Kidney (tissue), 14 donors: ENCODE results near the gene LRRC32. TPM values are rescaled to one million over a fixed set of nuclear protein-coding genes. Genes with fewer than 3 reads are reported as not detected.
"Not testable (repeated sequence)": the region's sequence is repeated elsewhere in the genome, so short reads cannot be mapped to it uniquely, and the experiment has no call there.

Experiments
- DNase-seq, 5 donors: peaks; one replicate each; pipeline ENCODE4 v3.0.0-alpha.2; 2013 to 2020
- FAIRE-seq: peaks from 2 replicates; lab custom pipeline; 2012; peaks lifted over from hg19 to GRCh38; lab: Jason Lieb, UNC
- H3K27ac ChIP-seq, 2 donors: one replicate each; pipeline ENCODE4 v1.7.0; 2013; ENCODE audit warnings: low read depth in 2 of 2, low read length in 2 of 2, inconsistent platforms in 1 of 2
- H3K27me3 ChIP-seq: one replicate; pipeline ENCODE4 v1.7.1; 2013; ENCODE audit warnings: low read length, inconsistent platforms; ENCODE audit not compliant: control insufficient read depth, insufficient read depth
- H3K36me3 ChIP-seq, 3 donors: one replicate each; pipeline versions ENCODE4 v1.7.0 to v1.7.1; 2013; ENCODE audit warnings: low read length in 3 of 3, control low read depth in 1 of 3, inconsistent platforms in 1 of 3; ENCODE audit not compliant: insufficient read depth in 3 of 3, control insufficient read depth in 2 of 3
- H3K4me1 ChIP-seq, 3 donors: one replicate each; pipeline versions ENCODE4 v1.7.0 to v1.7.1; 2013; ENCODE audit warnings: low read length in 3 of 3, inconsistent platforms in 1 of 3, low read depth in 1 of 3; ENCODE audit not compliant: control insufficient read depth in 2 of 3, insufficient read depth in 2 of 3
- H3K4me3 ChIP-seq, 3 donors: one replicate each; pipeline versions ENCODE4 v1.7.0 to v1.8.1; 2013; ENCODE audit warnings: low read length in 3 of 3, control low read depth in 1 of 3, inconsistent platforms in 1 of 3
- H3K9ac ChIP-seq, 3 donors: one replicate each; pipeline versions ENCODE4 v1.7.0 to v1.7.1; 2013; ENCODE audit warnings: low read length in 3 of 3, control low read depth in 1 of 3, inconsistent platforms in 1 of 3
- H3K9me3 ChIP-seq, 3 donors: one replicate each; pipeline versions ENCODE4 v1.7.0 to v1.7.1; 2013; ENCODE audit warnings: low read length in 3 of 3, control low read depth in 1 of 3, inconsistent platforms in 1 of 3; ENCODE audit not compliant: control insufficient read depth in 2 of 3, insufficient read depth in 1 of 3
- CTCF ChIP-seq: IDR thresholded peaks from 3 replicates; pipeline ENCODE4 v1.5.1; 2012; ENCODE audit warnings: mild to moderate bottlenecking, moderate library complexity, borderline replicate concordance; ENCODE audit not compliant: insufficient read depth; ENCODE audit errors: extremely low read depth
- intact Hi-C: fragments of 100-400 bp; cut with DNase I; formaldehyde crosslinking; loops from one replicate; pipeline ENCODE4 v1.11.1; 2022
- polyA plus RNA-seq: library from polyadenylated mRNA; stranded (reverse); fragments of 350-450 nt; fragmentation: Illumina TruSeq; extraction: RNeasy Lipid Tissue Mini Kit (QIAGEN cat#74804); gene quantifications from one replicate; pipeline ENCODE4 v1.2.3, GENCODE V29; 2014; ENCODE audit warnings: low read depth, low replicate concordance; ENCODE audit not compliant: insufficient read depth
- total RNA-seq: library from RNA; stranded (reverse); fragmentation: NEBNext Ultra II Directional; extraction: Animal tissue kit (Norgen Biotek cat#: 25700); gene quantifications from one replicate; pipeline ENCODE4 v1.2.1, GENCODE V29; 2021
- donor health status: control.
- donor health status: control.
- donor health status: control.
- donor health status: control.
- donor health status: control.
- donor health status: DM: yes; HTN: yes; CAD: no.
- donor health status: Normal renal cell carcinoma (clear cell type).

The LRRC32 gene
- total and polyA plus RNA-seq, 2 donors from 2014 or later = 105 to 136 TPM

DNA sequence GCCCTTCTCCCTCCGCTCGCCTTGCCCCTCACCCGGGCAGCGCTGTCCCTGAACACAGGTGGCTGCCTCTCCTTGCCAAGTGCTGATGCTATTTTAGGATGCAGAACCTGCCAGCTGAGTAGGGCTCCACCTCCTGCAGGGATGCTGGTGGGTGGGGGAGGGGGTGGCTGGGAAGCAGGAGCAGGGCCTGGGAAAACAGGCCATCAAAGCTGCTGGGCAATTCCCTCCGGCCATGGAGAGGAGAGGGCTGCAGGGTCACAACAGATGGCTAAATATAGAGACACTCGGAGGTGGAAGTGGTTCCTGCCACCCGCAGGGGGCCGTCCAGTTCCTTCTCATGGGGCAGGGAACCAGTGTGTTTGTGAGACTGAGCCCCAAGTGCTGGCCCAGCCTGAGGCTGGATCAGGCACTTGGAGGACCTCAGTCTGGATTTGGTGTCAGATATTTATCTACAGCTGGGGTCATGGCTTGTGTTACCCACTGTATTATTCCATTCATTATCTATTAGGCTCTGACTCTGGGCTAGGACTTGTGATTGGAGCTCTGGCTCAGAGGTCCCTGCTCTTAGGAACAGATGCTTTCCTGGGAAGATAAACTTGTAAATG is 59.6 kb downstream of the LRRC32 start:
- Histone ChIP-seq H3K9ac (no peak overlapping the region), H3K4me1 (peaks cover 0 to 9% (median 0%) of the 10 kb centered on the region in 3 donors), H3K27ac (no peak overlapping the region), H3K4me3 (no peak overlapping the region), H3K27me3 (no peaks in the 10 kb centered on the region), H3K36me3 (no peaks in the 10 kb centered on the region), H3K9me3 (no peaks in the 10 kb centered on the region)
- FAIRE-seq = no peak
- intact Hi-C loops = no loop called here
- no peak for TF ChIP-seq CTCF
- DNase-seq = peak in 1 of 5 donors; percentile 17

DNA sequence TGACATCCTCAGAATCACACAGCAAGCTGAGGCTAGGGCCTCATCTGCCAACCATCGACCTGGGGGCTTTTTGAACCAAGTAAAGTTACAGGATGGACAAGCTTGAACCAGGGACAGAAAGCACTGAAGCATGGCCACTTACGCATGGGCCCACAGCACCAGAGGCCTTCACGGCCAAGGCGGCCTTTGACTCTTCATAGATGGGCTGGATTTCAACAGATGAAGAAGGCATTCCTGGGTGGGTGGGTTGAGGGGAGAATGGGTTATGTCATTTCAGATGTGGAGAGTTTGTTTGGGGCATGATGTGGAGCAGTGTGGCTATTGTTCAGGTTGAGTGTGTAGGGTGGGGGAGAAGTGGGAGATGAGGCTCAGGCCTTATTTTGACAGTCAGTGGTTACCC is 60.2 kb downstream of the LRRC32 start:
- DNase-seq = peak in 2 of 5 donors; percentile 6 to 10
- no peak for TF ChIP-seq CTCF
- no peaks in the 10 kb centered on the region for H3K9me3 ChIP-seq
- H3K4me3 ChIP-seq = no peak overlapping the region
- peaks cover 0 to 6% (median 4%) of the 10 kb centered on the region in 3 donors for H3K4me1 ChIP-seq
- no peak for FAIRE-seq
- H3K27me3 ChIP-seq = no peaks in the 10 kb centered on the region
- no peak overlapping the region for H3K27ac ChIP-seq
- intact Hi-C loops = no loop called here
- no peak overlapping the region for H3K9ac ChIP-seq
- no peaks in the 10 kb centered on the region for H3K36me3 ChIP-seq

- DNase-seq (peak in 2 of 5 donors; percentile 8 to 18), FAIRE-seq (no peak)
- Histone ChIP-seq H3K36me3 (no peaks in the 10 kb centered on the region), H3K27me3 (no peaks in the 10 kb centered on the region), H3K9me3 (no peaks in the 10 kb centered on the region), H3K4me1 (peaks cover 0 to 10% (median 5%) of the 10 kb centered on the region in 3 donors), H3K4me3 (no peak overlapping the region), H3K9ac (no peak overlapping the region), H3K27ac (no peak overlapping the region)
- intact Hi-C loops = no loop called here
- no peak for TF ChIP-seq CTCF
These were observed 60.7 kb downstream of the LRRC32 start for GRCh38 chr11:76609736-76610370.

- H3K9ac ChIP-seq, H3K27ac ChIP-seq, H3K36me3 ChIP-seq, FAIRE-seq, H3K4me3 ChIP-seq, intact Hi-C loops, DNase-seq, H3K27me3 ChIP-seq, H3K9me3 ChIP-seq: not testable (repeated sequence)
- peaks cover 0 to 15% (median 11%) of the 10 kb centered on the region in 3 donors for H3K4me1 ChIP-seq
These were observed 61.6 kb downstream of the LRRC32 start for GRCh38 chr11:76608879-76609460.

DNA sequence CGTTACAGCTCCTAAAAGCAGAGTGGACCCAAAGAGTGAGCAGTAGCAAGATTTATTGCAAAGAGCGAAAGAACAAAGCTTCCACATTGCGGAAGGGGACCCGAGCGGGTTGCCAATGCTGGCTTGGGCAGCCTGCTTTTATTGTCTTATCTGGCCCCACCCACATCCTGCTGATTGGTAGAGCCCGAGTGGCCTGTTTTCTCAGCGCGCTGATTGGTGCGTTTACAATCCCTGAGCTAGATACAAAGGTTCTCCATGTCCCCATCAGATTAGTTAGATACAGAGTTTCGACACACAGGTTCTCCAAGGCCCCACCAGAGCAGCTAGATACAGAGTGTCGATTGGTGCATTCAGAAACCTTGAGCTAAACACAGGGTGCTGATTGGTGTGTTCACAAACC is 62.3 kb downstream of the LRRC32 start:
- H3K27ac ChIP-seq, H3K9me3 ChIP-seq, DNase-seq, intact Hi-C loops, FAIRE-seq, H3K27me3 ChIP-seq, H3K9ac ChIP-seq, H3K36me3 ChIP-seq, H3K4me3 ChIP-seq: not testable (repeated sequence)
- H3K4me1 ChIP-seq = peaks cover 0 to 17% (median 12%) of the 10 kb centered on the region in 3 donors
